GM21737 (cell line): ENCODE data around the gene REXO4.
A peak's percentile ranks its signal among the peaks of the same experiment; 100 is the strongest.

Experiments used
- ATAC-seq: cut with Tn5 transposase; IDR thresholded peaks from one replicate; pipeline ENCODE4 v1.9.1; 2021; ENCODE audit warnings: mild to moderate bottlenecking, moderate library complexity; ENCODE audit not compliant: unreplicated experiment

The REXO4 gene

GRCh38 chr9:133417541-133418461 lies at the start of gene REXO4:
REXO4 (minus strand) TSS chr9:133418010; CDS start chr9:133417844, 166 bp downstream.
- ATAC-seq: peak; percentile 65

GRCh38 chr9:133467101-133467500 lies 49.3 kb upstream of the REXO4 start:
- ATAC-seq: no peak

- no peak for ATAC-seq
Observed at GRCh38 chr9:133465984-133466383, 48.2 kb upstream of the REXO4 start.

GRCh38 chr9:133464638-133465037 lies 46.8 kb upstream of the REXO4 start:
- no peak for ATAC-seq

- ATAC-seq: no peak
Observed at GRCh38 chr9:133463864-133464615, 46.2 kb upstream of the REXO4 start.

GRCh38 chr9:133463234-133463863 lies 45.5 kb upstream of the REXO4 start:
- ATAC-seq: no peak

- no peak for ATAC-seq
Observed at GRCh38 chr9:133461975-133462374, 44.2 kb upstream of the REXO4 start.

GRCh38 chr9:133460405-133461175 lies 42.8 kb upstream of the REXO4 start:
- peak; percentile 38 for ATAC-seq

GRCh38 chr9:133459476-133460404 lies 41.9 kb upstream of the REXO4 start, which contains the start of gene CACFD1:
CACFD1 (plus strand) TSS chr9:133459978; CDS start chr9:133460067, 89 bp downstream.
- ATAC-seq: peak; percentile 63

- no peak for ATAC-seq
Observed at GRCh38 chr9:133458643-133459312, 41.0 kb upstream of the REXO4 start.

- no peak for ATAC-seq
Observed at GRCh38 chr9:133457748-133458147, 39.9 kb upstream of the REXO4 start.

GRCh38 chr9:133457233-133457632 lies 39.4 kb upstream of the REXO4 start:
- ATAC-seq: no peak

GRCh38 chr9:133456409-133456808 lies 38.6 kb upstream of the REXO4 start:
- no peak for ATAC-seq

- no peak for ATAC-seq
Observed at GRCh38 chr9:133455936-133456335, 38.1 kb upstream of the REXO4 start.

GRCh38 chr9:133454943-133455673 lies 37.3 kb upstream of the REXO4 start:
- ATAC-seq: no peak

GRCh38 chr9:133454325-133454724 lies 36.5 kb upstream of the REXO4 start:
- ATAC-seq: no peak

GRCh38 chr9:133453651-133454050 lies 35.8 kb upstream of the REXO4 start:
- ATAC-seq: no peak

GRCh38 chr9:133452562-133452961 lies 34.8 kb upstream of the REXO4 start:
- ATAC-seq: no peak
